Measurements from ENCODE around the gene MBOAT2. TPM values are rescaled to one million over a fixed set of nuclear protein-coding genes. Genes with fewer than 3 reads are reported as not detected.

Gene MBOAT2
- total and polyA plus RNA-seq, 2 of the 13 experiments (the other 11 are each of a cell fraction or from before 2014, with no cell fraction given): 0.11 to 0.36 TPM

- no peak for TF ChIP-seq ZHX2 (IDR thresholded peaks at IDR 0.05; ENCODE audit: low read depth)
- TF ChIP-seq ZHX2 (CRISPR knock-in tag; IDR thresholded peaks at IDR 0.05; ENCODE audit: borderline replicate concordance): no peak
- TF ChIP-seq FOXA1 (IDR thresholded peaks at IDR 0.05): peak; percentile 81
- peak; percentile 98 for TF ChIP-seq FOXA1 (CRISPR knock-in tag; IDR thresholded peaks at IDR 0.05)
- no peak for TF ChIP-seq ZNF773 (CRISPR knock-in tag; IDR thresholded peaks at IDR 0.05; ENCODE audit: borderline replicate concordance)
- no peak for TF ChIP-seq EEA1 (CRISPR knock-in tag; IDR thresholded peaks at IDR 0.05; ENCODE audit: borderline replicate concordance)
- no peak for TF ChIP-seq JDP2 (CRISPR knock-in tag; IDR thresholded peaks at IDR 0.05; ENCODE audit: borderline replicate concordance)
- TF ChIP-seq MIER2 (CRISPR knock-in tag; IDR thresholded peaks at IDR 0.05): peak; percentile 63; the same call in 1 of the 2 replicates
- no peak for TF ChIP-seq ZNF841 (CRISPR knock-in tag; IDR thresholded peaks at IDR 0.05; ENCODE audit: borderline replicate concordance)
- TF ChIP-seq FOXP4 (CRISPR knock-in tag; IDR thresholded peaks at IDR 0.05): peak; percentile 89
- TF ChIP-seq U2AF2 (IDR thresholded peaks at IDR 0.05; ENCODE audit: low read depth, low read length): no peak
- no peak for TF ChIP-seq CC2D1A (CRISPR knock-in tag; IDR thresholded peaks at IDR 0.05)
- TF ChIP-seq, protein P1, sequence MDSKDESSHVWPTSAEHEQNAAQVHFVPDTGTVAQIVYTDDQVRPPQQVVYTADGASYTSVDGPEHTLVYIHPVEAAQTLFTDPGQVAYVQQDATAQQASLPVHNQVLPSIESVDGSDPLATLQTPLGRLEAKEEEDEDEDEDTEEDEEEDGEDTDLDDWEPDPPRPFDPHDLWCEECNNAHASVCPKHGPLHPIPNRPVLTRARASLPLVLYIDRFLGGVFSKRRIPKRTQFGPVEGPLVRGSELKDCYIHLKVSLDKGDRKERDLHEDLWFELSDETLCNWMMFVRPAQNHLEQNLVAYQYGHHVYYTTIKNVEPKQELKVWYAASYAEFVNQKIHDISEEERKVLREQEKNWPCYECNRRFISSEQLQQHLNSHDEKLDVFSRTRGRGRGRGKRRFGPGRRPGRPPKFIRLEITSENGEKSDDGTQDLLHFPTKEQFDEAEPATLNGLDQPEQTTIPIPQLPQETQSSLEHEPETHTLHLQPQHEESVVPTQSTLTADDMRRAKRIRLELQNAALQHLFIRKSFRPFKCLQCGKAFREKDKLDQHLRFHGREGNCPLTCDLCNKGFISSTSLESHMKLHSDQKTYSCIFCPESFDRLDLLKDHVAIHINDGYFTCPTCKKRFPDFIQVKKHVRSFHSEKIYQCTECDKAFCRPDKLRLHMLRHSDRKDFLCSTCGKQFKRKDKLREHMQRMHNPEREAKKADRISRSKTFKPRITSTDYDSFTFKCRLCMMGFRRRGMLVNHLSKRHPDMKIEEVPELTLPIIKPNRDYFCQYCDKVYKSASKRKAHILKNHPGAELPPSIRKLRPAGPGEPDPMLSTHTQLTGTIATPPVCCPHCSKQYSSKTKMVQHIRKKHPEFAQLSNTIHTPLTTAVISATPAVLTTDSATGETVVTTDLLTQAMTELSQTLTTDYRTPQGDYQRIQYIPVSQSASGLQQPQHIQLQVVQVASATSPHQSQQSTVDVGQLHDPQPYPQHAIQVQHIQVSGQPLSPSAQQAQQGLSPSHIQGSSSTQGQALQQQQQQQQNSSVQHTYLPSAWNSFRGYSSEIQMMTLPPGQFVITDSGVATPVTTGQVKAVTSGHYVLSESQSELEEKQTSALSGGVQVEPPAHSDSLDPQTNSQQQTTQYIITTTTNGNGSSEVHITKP (CRISPR knock-in tag; IDR thresholded peaks at IDR 0.05; ENCODE audit: low read depth): peak; percentile 59
- TF ChIP-seq ZIK1 (CRISPR knock-in tag; IDR thresholded peaks at IDR 0.05; ENCODE audit: borderline replicate concordance, low read depth): no peak
- no peak for TF ChIP-seq ATRX (CRISPR knock-in tag; IDR thresholded peaks at IDR 0.05; ENCODE audit: borderline replicate concordance)
- TF ChIP-seq ZNF225 (CRISPR knock-in tag; IDR thresholded peaks at IDR 0.05): no peak
- TF ChIP-seq ZNF879 (CRISPR knock-in tag; IDR thresholded peaks at IDR 0.05): no peak
- TF ChIP-seq KDM5A (IDR thresholded peaks at IDR 0.05; ENCODE audit: borderline replicate concordance, low read length): no peak
Measured at GRCh38 chr2:8840475-8841091, 162.9 kb downstream of the MBOAT2 start (continued).

Measured in HepG2 (cell line).